Neural cell (in vitro differentiated cells): ENCODE measurements around the gene IPP.

ENCODE experiments used
- EP300 ChIP-seq: fragments of 450-650 bp; conservative IDR thresholded peaks from 2 replicates; pipeline ENCODE4 v1.6.1; 2014; ENCODE audit warnings: antibody characterized with exemption, mild to moderate bottlenecking, moderate library complexity; ENCODE audit not compliant: poor library complexity, severe bottlenecking
- EZH2 ChIP-seq: fragments of 200-600, 300-800 bp; shearing (Covaris generic), sonication (generic); IDR thresholded peaks from 2 replicates; pipeline ENCODE4 v1.6.1; 2014; ENCODE audit warnings: antibody characterized with exemption, low read length, borderline replicate concordance, mild to moderate bottlenecking; ENCODE audit not compliant: insufficient read depth, poor library complexity, severe bottlenecking
- POLR2AphosphoS5 ChIP-seq: IDR thresholded peaks from 2 replicates; pipeline ENCODE4 v1.6.1; 2012
- RAD21 ChIP-seq: fragments of 450-650 bp; conservative IDR thresholded peaks from 2 replicates; pipeline ENCODE4 v1.6.1; 2014; ENCODE audit warnings: antibody characterized with exemption, mild to moderate bottlenecking, moderate library complexity
- SMC3 ChIP-seq: fragments of 450-650 bp; conservative IDR thresholded peaks from 2 replicates; pipeline ENCODE4 v1.6.1; 2014; ENCODE audit warnings: antibody characterized with exemption, mild to moderate bottlenecking, moderate library complexity; ENCODE audit not compliant: poor library complexity
- TAF1 ChIP-seq: IDR thresholded peaks from 2 replicates; pipeline ENCODE4 v1.6.1; 2012; ENCODE audit warnings: low read depth
- TF ChIP-seq, protein P1 (sequence below): fragments of 450-650 bp; IDR thresholded peaks from 2 replicates; pipeline ENCODE4 v1.5.1; 2014; ENCODE audit warnings: antibody characterized with exemption, mild to moderate bottlenecking, moderate library complexity; ENCODE audit not compliant: poor library complexity, severe bottlenecking
- TF ChIP-seq, protein P2 (sequence below): IDR thresholded peaks from 2 replicates; pipeline ENCODE4 v1.6.1; 2012; ENCODE audit warnings: borderline replicate concordance

DNA sequence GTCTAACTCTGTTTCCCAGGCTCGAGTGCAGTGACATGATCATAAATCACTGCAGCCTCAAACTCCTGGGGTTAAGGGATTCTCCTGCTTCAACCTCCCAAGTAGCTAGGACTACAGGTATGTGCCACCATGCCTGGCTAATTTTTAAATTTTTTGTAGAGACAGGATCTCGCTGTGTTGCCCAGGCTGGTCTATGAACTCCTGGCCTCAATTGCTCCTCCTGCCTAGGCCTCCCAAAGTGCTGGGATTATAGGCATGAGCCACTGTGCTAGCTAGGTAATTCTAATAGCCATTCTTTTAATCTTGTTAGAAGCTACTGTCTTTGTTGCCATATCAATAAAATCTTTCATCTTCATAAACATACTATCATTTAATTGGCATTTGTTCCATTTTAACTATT lies 39.1 kb upstream of the IPP start:
- TF ChIP-seq, protein P1, sequence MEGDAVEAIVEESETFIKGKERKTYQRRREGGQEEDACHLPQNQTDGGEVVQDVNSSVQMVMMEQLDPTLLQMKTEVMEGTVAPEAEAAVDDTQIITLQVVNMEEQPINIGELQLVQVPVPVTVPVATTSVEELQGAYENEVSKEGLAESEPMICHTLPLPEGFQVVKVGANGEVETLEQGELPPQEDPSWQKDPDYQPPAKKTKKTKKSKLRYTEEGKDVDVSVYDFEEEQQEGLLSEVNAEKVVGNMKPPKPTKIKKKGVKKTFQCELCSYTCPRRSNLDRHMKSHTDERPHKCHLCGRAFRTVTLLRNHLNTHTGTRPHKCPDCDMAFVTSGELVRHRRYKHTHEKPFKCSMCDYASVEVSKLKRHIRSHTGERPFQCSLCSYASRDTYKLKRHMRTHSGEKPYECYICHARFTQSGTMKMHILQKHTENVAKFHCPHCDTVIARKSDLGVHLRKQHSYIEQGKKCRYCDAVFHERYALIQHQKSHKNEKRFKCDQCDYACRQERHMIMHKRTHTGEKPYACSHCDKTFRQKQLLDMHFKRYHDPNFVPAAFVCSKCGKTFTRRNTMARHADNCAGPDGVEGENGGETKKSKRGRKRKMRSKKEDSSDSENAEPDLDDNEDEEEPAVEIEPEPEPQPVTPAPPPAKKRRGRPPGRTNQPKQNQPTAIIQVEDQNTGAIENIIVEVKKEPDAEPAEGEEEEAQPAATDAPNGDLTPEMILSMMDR: no peak
- TF ChIP-seq RAD21: no peak
- no peak for TF ChIP-seq POLR2AphosphoS5
- TF ChIP-seq EZH2: no peak
- TF ChIP-seq SMC3: no peak
- TF ChIP-seq, protein P2, sequence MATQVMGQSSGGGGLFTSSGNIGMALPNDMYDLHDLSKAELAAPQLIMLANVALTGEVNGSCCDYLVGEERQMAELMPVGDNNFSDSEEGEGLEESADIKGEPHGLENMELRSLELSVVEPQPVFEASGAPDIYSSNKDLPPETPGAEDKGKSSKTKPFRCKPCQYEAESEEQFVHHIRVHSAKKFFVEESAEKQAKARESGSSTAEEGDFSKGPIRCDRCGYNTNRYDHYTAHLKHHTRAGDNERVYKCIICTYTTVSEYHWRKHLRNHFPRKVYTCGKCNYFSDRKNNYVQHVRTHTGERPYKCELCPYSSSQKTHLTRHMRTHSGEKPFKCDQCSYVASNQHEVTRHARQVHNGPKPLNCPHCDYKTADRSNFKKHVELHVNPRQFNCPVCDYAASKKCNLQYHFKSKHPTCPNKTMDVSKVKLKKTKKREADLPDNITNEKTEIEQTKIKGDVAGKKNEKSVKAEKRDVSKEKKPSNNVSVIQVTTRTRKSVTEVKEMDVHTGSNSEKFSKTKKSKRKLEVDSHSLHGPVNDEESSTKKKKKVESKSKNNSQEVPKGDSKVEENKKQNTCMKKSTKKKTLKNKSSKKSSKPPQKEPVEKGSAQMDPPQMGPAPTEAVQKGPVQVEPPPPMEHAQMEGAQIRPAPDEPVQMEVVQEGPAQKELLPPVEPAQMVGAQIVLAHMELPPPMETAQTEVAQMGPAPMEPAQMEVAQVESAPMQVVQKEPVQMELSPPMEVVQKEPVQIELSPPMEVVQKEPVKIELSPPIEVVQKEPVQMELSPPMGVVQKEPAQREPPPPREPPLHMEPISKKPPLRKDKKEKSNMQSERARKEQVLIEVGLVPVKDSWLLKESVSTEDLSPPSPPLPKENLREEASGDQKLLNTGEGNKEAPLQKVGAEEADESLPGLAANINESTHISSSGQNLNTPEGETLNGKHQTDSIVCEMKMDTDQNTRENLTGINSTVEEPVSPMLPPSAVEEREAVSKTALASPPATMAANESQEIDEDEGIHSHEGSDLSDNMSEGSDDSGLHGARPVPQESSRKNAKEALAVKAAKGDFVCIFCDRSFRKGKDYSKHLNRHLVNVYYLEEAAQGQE: no peak
- TF ChIP-seq EP300: no peak
- TF ChIP-seq TAF1: no peak
